ENCODE measurements around the gene SLAMF1.
"Not testable (repeated sequence)": the region's sequence is repeated elsewhere in the genome, so short reads cannot be mapped to it uniquely, and the experiment has no call there.

SLAMF1 gene

GRCh38 chr1:160652924-160653619, 6.2 kb upstream of the SLAMF1 start:
- no peaks in the 10 kb centered on the region for H3K27me3 ChIP-seq (replicated peaks)
- H3K36me3 ChIP-seq (replicated peaks), result no peaks in the 10 kb centered on the region
- TF ChIP-seq CTCF (IDR thresholded peaks at IDR 0.05; ENCODE audit: low read depth, low read length, missing control alignments), result no peak
- no peak overlapping the region for H3K4me3 ChIP-seq (ENCODE audit: low read depth, low read length)
- in situ Hi-C loops (cut with HindIII; ENCODE audit: low pct_ligation_motif_present, low sequenced_read_pairs), result no loop called here
- no peak for DNase-seq
- H3K27ac ChIP-seq, result no peak overlapping the region

GRCh38 chr1:160652065-160652641, 5.3 kb upstream of the SLAMF1 start:
- in situ Hi-C loops (cut with HindIII; ENCODE audit: low pct_ligation_motif_present, low sequenced_read_pairs); H3K27ac ChIP-seq; DNase-seq; H3K27me3 ChIP-seq (replicated peaks); H3K36me3 ChIP-seq (replicated peaks); H3K4me3 ChIP-seq (ENCODE audit: low read depth, low read length): not testable (repeated sequence)

GRCh38 chr1:160651433-160652064, 4.7 kb upstream of the SLAMF1 start:
- Histone ChIP-seq H3K27ac (no peak overlapping the region), H3K4me3 (ENCODE audit: low read depth, low read length) (no peak overlapping the region), H3K27me3 (replicated peaks) (no peaks in the 10 kb centered on the region), H3K36me3 (replicated peaks) (no peaks in the 10 kb centered on the region)
- no peak for DNase-seq
- in situ Hi-C loops (cut with HindIII; ENCODE audit: low pct_ligation_motif_present, low sequenced_read_pairs), result no loop called here
- TF ChIP-seq CTCF (IDR thresholded peaks at IDR 0.05; ENCODE audit: low read depth, low read length, missing control alignments), result no peak

GRCh38 chr1:160647329-160647720, 481 bp upstream of the SLAMF1 start:
- no peaks in the 10 kb centered on the region for H3K27me3 ChIP-seq (replicated peaks)
- in situ Hi-C loops (cut with HindIII; ENCODE audit: low pct_ligation_motif_present, low sequenced_read_pairs), result no loop called here
- H3K27ac ChIP-seq, result no peak overlapping the region
- H3K36me3 ChIP-seq (replicated peaks), result no peaks in the 10 kb centered on the region
- no peak overlapping the region for H3K4me3 ChIP-seq (ENCODE audit: low read depth, low read length)
- no peak for DNase-seq
- no peak for TF ChIP-seq CTCF (IDR thresholded peaks at IDR 0.05; ENCODE audit: low read depth, low read length, missing control alignments)

GRCh38 chr1:160646180-160646579, 664 bp downstream of the SLAMF1 start:
- Histone ChIP-seq H3K27ac (no peak overlapping the region), H3K4me3 (ENCODE audit: low read depth, low read length) (no peak overlapping the region), H3K36me3 (replicated peaks) (no peaks in the 10 kb centered on the region), H3K27me3 (replicated peaks) (no peaks in the 10 kb centered on the region)
- no peak for DNase-seq
- in situ Hi-C loops (cut with HindIII; ENCODE audit: low pct_ligation_motif_present, low sequenced_read_pairs), result no loop called here
- no peak for TF ChIP-seq CTCF (IDR thresholded peaks at IDR 0.05; ENCODE audit: low read depth, low read length, missing control alignments)

GRCh38 chr1:160645386-160646130, 1.3 kb downstream of the SLAMF1 start:
- no peaks in the 10 kb centered on the region for H3K36me3 ChIP-seq (replicated peaks)
- in situ Hi-C loops (cut with HindIII; ENCODE audit: low pct_ligation_motif_present, low sequenced_read_pairs), result no loop called here
- no peak overlapping the region for H3K4me3 ChIP-seq (ENCODE audit: low read depth, low read length)
- DNase-seq, result no peak
- no peak overlapping the region for H3K27ac ChIP-seq
- no peaks in the 10 kb centered on the region for H3K27me3 ChIP-seq (replicated peaks)
- TF ChIP-seq CTCF (IDR thresholded peaks at IDR 0.05; ENCODE audit: low read depth, low read length, missing control alignments), result no peak

Data from brain microvascular endothelial cell (primary cell).